HG02981 (cell line): Measurements from ENCODE around the gene TMEM161A.
"Not testable (repeated sequence)": the region's sequence is repeated elsewhere in the genome, so short reads cannot be mapped to it uniquely, and the experiment has no call there.

Source experiments
- ATAC-seq: cut with Tn5 transposase; IDR thresholded peaks from one replicate; pipeline ENCODE4 v1.9.1; 2021; ENCODE audit warnings: mild to moderate bottlenecking, moderate library complexity; ENCODE audit not compliant: unreplicated experiment

TMEM161A gene

GRCh38 chr19:19155495-19156219, 17.4 kb upstream of the TMEM161A start:
- peak; percentile 58 for ATAC-seq

GRCh38 chr19:19154768-19155494, 16.7 kb upstream of the TMEM161A start:
- no peak for ATAC-seq

- ATAC-seq, result no peak
These were observed 14.5 kb upstream of the TMEM161A start for GRCh38 chr19:19152668-19153384.

GRCh38 chr19:19151418-19151817, 13.1 kb upstream of the TMEM161A start:
- no peak for ATAC-seq

GRCh38 chr19:19149435-19149834, 11.2 kb upstream of the TMEM161A start:
- ATAC-seq, result no peak

- ATAC-seq, result not testable (repeated sequence)
These were observed 10.2 kb upstream of the TMEM161A start for GRCh38 chr19:19148504-19148903.

- ATAC-seq, result no peak
These were observed 9.1 kb upstream of the TMEM161A start for GRCh38 chr19:19147344-19147743.

- no peak for ATAC-seq
These were observed 8.6 kb upstream of the TMEM161A start for GRCh38 chr19:19146865-19147264.

GRCh38 chr19:19145684-19146608, 7.7 kb upstream of the TMEM161A start:
- no peak for ATAC-seq

GRCh38 chr19:19145281-19145680, 7.0 kb upstream of the TMEM161A start:
- no peak for ATAC-seq

GRCh38 chr19:19142347-19142746, 4.1 kb upstream of the TMEM161A start:
- ATAC-seq, result no peak

GRCh38 chr19:19140476-19140875, 2.2 kb upstream of the TMEM161A start:
- no peak for ATAC-seq

GRCh38 chr19:19139876-19140229, 1.6 kb upstream of the TMEM161A start:
- ATAC-seq, result no peak

GRCh38 chr19:19137556-19138108, 646 bp downstream of the TMEM161A start:
- ATAC-seq, result no peak

- ATAC-seq, result not testable (repeated sequence)
These were observed 2.6 kb downstream of the TMEM161A start for GRCh38 chr19:19135713-19136112.

GRCh38 chr19:19134687-19135158, 3.6 kb downstream of the TMEM161A start:
- no peak for ATAC-seq

- no peak for ATAC-seq
These were observed 4.3 kb downstream of the TMEM161A start for GRCh38 chr19:19133985-19134384.

GRCh38 chr19:19132912-19133311, 5.4 kb downstream of the TMEM161A start:
- ATAC-seq, result no peak

- ATAC-seq, result no peak
These were observed 6.3 kb downstream of the TMEM161A start for GRCh38 chr19:19131989-19132388.

- ATAC-seq, result no peak
These were observed 12.2 kb downstream of the TMEM161A start for GRCh38 chr19:19126102-19126501.
